ENCODE results near the gene TMEM185A. TPM values are rescaled to one million over a fixed set of nuclear protein-coding genes. Genes with fewer than 3 reads are reported as not detected.
A peak's percentile ranks its signal among the peaks of the same experiment; 100 is the strongest.
"Not testable (repeated sequence)": the region's sequence is repeated elsewhere in the genome, so short reads cannot be mapped to it uniquely, and the experiment has no call there.

Gene TMEM185A
- total RNA-seq, result 21.7 to 30.2 TPM (median 21.9 TPM) in 3 replicates
- long read RNA-seq, transcript TMEM185A-207 (7 exons, 2,840 nt), result major isoform, 9 of 31 reads
- long read RNA-seq, partial matches to known transcripts, result 1 of 31 reads
- long read RNA-seq, other reads (novel, unspliced or antisense), result 14 of 31 reads

- Mint-ChIP-seq H3K36me3 (ENCODE audit: low read depth) (no peaks in the 10 kb centered on the region), H3K4me3 (ENCODE audit: unreplicated experiment) (peak within 1 kb of the TSS; percentile 85), H3K4me1 (ENCODE audit: low read depth) (peaks cover 16% of the 10 kb centered on the region), H3K9me3 (ENCODE audit: low read depth) (peaks cover 12% of the 10 kb centered on the region), H3K27ac (ENCODE audit: unreplicated experiment) (peak within 1 kb of the TSS; percentile 93), H3K27me3 (ENCODE audit: low read depth) (peaks cover 3% of the 10 kb centered on the region)
- DNase-seq (ENCODE audit: low spot score), result peak; percentile 89
- no peak for TF ChIP-seq CTCF (IDR thresholded peaks at IDR 0.05)
These were observed at the start of gene TMEM185A for GRCh38 chrX:149631234-149632165. Gene TMEM185A, minus strand, starts transcription at chrX:149631792. Its CDS starts 212 bp downstream, at chrX:149631580.

GRCh38 chrX:149681182-149681581 is 49.6 kb upstream of the TMEM185A start:
- no peak for TF ChIP-seq CTCF (IDR thresholded peaks at IDR 0.05)
- H3K9me3 Mint-ChIP-seq (ENCODE audit: low read depth), result peaks cover 6% of the 10 kb centered on the region
- H3K36me3 Mint-ChIP-seq (ENCODE audit: low read depth), result no peaks in the 10 kb centered on the region
- H3K4me3 Mint-ChIP-seq (ENCODE audit: unreplicated experiment), result no peak overlapping the region
- DNase-seq (ENCODE audit: low spot score), result no peak
- no peaks in the 10 kb centered on the region for H3K4me1 Mint-ChIP-seq (ENCODE audit: low read depth)
- no peaks in the 10 kb centered on the region for H3K27me3 Mint-ChIP-seq (ENCODE audit: low read depth)
- no peak overlapping the region for H3K27ac Mint-ChIP-seq (ENCODE audit: unreplicated experiment)

GRCh38 chrX:149679164-149679678 is 47.6 kb upstream of the TMEM185A start:
- not testable (repeated sequence) for H3K4me1 Mint-ChIP-seq (ENCODE audit: low read depth); H3K36me3 Mint-ChIP-seq (ENCODE audit: low read depth); H3K9me3 Mint-ChIP-seq (ENCODE audit: low read depth); H3K27ac Mint-ChIP-seq (ENCODE audit: unreplicated experiment); H3K27me3 Mint-ChIP-seq (ENCODE audit: low read depth); DNase-seq (ENCODE audit: low spot score); H3K4me3 Mint-ChIP-seq (ENCODE audit: unreplicated experiment)

- H3K4me1 Mint-ChIP-seq (ENCODE audit: low read depth); H3K9me3 Mint-ChIP-seq (ENCODE audit: low read depth); DNase-seq (ENCODE audit: low spot score); H3K36me3 Mint-ChIP-seq (ENCODE audit: low read depth); H3K4me3 Mint-ChIP-seq (ENCODE audit: unreplicated experiment); H3K27ac Mint-ChIP-seq (ENCODE audit: unreplicated experiment); H3K27me3 Mint-ChIP-seq (ENCODE audit: low read depth): not testable (repeated sequence)
These were observed 44.0 kb upstream of the TMEM185A start for GRCh38 chrX:149675554-149675953.

GRCh38 chrX:149675088-149675487 is 43.5 kb upstream of the TMEM185A start:
- H3K36me3 Mint-ChIP-seq (ENCODE audit: low read depth); H3K27ac Mint-ChIP-seq (ENCODE audit: unreplicated experiment); H3K27me3 Mint-ChIP-seq (ENCODE audit: low read depth); H3K4me3 Mint-ChIP-seq (ENCODE audit: unreplicated experiment); H3K9me3 Mint-ChIP-seq (ENCODE audit: low read depth); DNase-seq (ENCODE audit: low spot score); H3K4me1 Mint-ChIP-seq (ENCODE audit: low read depth): not testable (repeated sequence)

- not testable (repeated sequence) for H3K27me3 Mint-ChIP-seq (ENCODE audit: low read depth); H3K27ac Mint-ChIP-seq (ENCODE audit: unreplicated experiment); H3K9me3 Mint-ChIP-seq (ENCODE audit: low read depth); H3K4me3 Mint-ChIP-seq (ENCODE audit: unreplicated experiment); DNase-seq (ENCODE audit: low spot score); H3K4me1 Mint-ChIP-seq (ENCODE audit: low read depth); H3K36me3 Mint-ChIP-seq (ENCODE audit: low read depth)
These were observed 29.0 kb upstream of the TMEM185A start for GRCh38 chrX:149660613-149661012.

- not testable (repeated sequence) for H3K4me1 Mint-ChIP-seq (ENCODE audit: low read depth); H3K27me3 Mint-ChIP-seq (ENCODE audit: low read depth); H3K9me3 Mint-ChIP-seq (ENCODE audit: low read depth); H3K4me3 Mint-ChIP-seq (ENCODE audit: unreplicated experiment); H3K36me3 Mint-ChIP-seq (ENCODE audit: low read depth); H3K27ac Mint-ChIP-seq (ENCODE audit: unreplicated experiment); DNase-seq (ENCODE audit: low spot score)
These were observed 24.8 kb upstream of the TMEM185A start for GRCh38 chrX:149656260-149656884.

Measured in chondrocyte (in vitro differentiated cells).